ENCODE data around the gene FHL3. TPM values are rescaled to one million over a fixed set of nuclear protein-coding genes. Genes with fewer than 3 reads are reported as not detected.

FHL3 gene
- total RNA-seq, 2 experiments from 2014 or later = 26.6 to 26.7 TPM

DNA sequence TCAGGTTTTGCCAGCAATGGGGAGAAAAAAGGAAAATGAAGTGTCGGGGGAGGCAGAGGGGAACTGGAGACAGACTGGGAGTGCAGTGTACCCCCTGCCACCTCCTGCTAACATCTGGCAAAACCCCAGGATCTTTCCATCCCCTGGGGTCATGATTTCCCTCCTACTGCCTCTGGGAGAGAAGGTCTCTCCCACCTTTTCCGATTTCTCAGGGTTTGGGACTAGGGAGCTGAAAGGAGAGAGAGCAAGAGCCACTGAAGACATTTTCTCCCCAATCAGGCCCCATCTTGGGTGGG, 5.1 kb downstream of the FHL3 start:
- intact Hi-C loops (cut with micrococcal nuclease) = no loop called here
- peak overlapping the region; percentile 60 for H3K4me3 Mint-ChIP-seq
- H3K36me3 Mint-ChIP-seq (ENCODE audit: low read depth) = peaks cover 45% of the 10 kb centered on the region
- POLR2A ChIA-PET = interaction anchor here (0.8 to 14.5 kb wide), 4 partner anchors 10 to 21 kb away, joined by 4 to 114 read pairs (median 8); partner anchors contain the start of genes SF3A3 and UTP11
- H3K9me3 Mint-ChIP-seq = no peaks in the 10 kb centered on the region
- CTCF ChIA-PET = interaction anchor here (1.0 to 4.3 kb wide), 5 partner anchors 9 to 30 kb away, joined by 3 to 29 read pairs (median 6); partner anchors contain the start of genes SF3A3 and UTP11
- no peaks in the 10 kb centered on the region for H3K27me3 Mint-ChIP-seq
- no peak for DNase-seq
- no peak for ATAC-seq
- TF ChIP-seq, protein P1, sequence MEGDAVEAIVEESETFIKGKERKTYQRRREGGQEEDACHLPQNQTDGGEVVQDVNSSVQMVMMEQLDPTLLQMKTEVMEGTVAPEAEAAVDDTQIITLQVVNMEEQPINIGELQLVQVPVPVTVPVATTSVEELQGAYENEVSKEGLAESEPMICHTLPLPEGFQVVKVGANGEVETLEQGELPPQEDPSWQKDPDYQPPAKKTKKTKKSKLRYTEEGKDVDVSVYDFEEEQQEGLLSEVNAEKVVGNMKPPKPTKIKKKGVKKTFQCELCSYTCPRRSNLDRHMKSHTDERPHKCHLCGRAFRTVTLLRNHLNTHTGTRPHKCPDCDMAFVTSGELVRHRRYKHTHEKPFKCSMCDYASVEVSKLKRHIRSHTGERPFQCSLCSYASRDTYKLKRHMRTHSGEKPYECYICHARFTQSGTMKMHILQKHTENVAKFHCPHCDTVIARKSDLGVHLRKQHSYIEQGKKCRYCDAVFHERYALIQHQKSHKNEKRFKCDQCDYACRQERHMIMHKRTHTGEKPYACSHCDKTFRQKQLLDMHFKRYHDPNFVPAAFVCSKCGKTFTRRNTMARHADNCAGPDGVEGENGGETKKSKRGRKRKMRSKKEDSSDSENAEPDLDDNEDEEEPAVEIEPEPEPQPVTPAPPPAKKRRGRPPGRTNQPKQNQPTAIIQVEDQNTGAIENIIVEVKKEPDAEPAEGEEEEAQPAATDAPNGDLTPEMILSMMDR (IDR thresholded peaks at IDR 0.05) = no peak
- H3K27ac Mint-ChIP-seq = peak overlapping the region; percentile 92
- peaks cover 61% of the 10 kb centered on the region for H3K4me1 Mint-ChIP-seq (ENCODE audit: low read depth)

DNA sequence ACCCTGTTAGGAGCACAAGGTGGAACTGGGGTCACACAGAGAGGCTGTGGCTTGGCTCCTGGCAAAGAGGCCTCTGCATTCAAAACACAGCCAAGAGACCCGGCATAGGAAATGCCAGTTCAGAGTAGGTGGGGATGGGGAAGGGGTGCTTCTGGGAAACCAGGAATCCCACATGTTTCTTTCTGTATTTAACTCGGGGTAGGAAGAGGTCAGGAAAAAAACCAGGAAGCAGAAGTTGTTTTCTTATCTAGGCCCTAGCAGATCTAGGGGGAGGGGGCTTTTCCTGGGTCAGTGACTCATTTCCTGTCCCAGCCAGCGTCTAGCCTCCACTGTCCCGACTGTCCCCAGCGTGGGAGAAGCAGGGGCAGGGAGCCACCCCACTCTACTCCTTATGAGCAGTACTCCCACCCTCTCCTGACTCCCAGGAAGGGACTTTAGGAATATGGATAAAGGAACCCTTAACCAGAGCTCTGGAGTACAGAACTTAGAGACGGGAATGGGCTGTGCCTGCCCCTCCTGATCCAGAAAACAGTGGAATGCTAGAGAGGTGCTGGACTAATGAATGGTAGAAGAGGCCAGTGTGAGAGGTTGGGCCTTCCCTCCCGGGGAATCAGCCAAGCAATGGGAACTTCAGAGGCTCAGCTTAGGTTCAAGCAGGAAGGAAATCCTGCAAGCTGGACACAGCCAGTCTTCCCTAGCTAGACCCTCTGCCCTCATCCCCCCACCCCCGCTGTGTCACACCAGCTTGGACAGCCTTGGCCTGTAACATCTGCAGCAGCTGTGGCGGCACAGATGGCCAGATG, 5.7 kb downstream of the FHL3 start:
- peak; percentile 39 for DNase-seq
- POLR2A ChIA-PET = interaction anchor here (0.6 to 14.5 kb wide), 4 partner anchors 9 to 24 kb away, joined by 3 to 114 read pairs (median 8); partner anchors contain the start of genes SF3A3 and UTP11
- Mint-ChIP-seq H3K4me3 (peak overlapping the region; percentile 60), H3K27me3 (no peaks in the 10 kb centered on the region), H3K4me1 (ENCODE audit: low read depth) (peaks cover 67% of the 10 kb centered on the region), H3K36me3 (ENCODE audit: low read depth) (peaks cover 50% of the 10 kb centered on the region), H3K9me3 (no peaks in the 10 kb centered on the region), H3K27ac (peak overlapping the region; percentile 92)
- intact Hi-C loops (cut with micrococcal nuclease) = no loop called here
- TF ChIP-seq, protein P1 (IDR thresholded peaks at IDR 0.05) = no peak
- CTCF ChIA-PET = interaction anchor here (1.3 to 3.5 kb wide), 3 partner anchors 9 to 20 kb away, joined by 3 to 29 read pairs (median 6); partner anchors contain the start of gene SF3A3
- peak; percentile 17 for ATAC-seq

DNA sequence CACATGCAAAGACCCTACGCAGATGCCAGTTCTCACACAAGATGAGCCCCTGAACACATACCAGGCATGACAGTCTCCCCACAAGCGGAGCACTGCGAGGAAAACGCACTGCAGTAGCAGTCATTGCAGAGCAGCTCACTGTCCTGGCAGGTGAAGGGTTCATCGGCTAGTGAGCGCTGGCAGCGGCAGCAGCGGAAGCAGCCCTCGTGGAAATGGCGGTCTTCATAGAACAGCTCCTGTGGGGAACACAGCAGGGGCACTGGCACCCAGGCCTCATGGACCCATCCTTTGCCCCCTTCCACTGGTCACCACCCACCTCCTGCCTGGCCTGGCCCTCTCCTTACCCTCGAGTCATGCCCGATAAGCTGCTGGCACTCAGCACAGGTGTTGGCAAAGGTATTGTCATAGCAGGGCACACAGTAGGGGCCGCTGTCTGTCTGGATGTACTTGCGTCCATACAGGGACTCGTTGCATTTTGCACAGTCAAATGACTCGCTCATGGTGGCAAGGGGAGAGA, 6.3 kb downstream of the FHL3 start:
- H3K4me1 Mint-ChIP-seq (ENCODE audit: low read depth) = peaks cover 63% of the 10 kb centered on the region
- no peak for ATAC-seq

DNA sequence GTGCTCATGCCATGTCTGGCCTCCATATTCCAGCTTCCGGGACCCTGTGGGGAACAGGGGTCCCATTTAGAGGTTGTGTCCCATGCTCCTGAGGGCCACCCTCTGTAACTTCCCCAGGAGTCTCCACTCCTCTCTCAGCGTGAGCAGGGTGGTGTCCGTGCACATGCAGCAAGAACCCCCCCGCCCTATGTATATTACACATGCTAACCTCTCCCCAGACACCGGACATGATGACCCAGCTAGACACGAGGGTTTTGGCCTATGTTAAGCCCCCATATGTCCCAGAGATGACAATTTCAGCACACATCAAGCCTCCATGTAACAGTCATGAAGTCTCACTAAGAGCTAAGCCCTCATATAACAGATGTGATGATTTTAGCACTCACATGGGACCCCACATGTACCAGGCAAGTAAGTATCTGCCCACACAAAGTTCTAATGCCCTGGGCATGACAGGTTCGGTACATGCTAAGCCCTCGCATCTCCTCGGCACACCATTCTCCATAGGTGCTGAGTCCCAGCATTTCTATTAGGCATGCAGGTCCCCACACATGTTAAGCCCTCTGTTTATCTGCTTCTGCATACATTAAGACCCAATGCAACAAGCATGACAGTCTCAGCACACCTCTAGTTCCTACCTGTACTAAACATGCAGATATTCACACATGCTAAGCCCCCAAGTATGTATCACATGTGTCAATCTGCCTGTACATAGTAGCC, 7.1 kb downstream of the FHL3 start:
- intact Hi-C loops (cut with micrococcal nuclease) = no loop called here
- Mint-ChIP-seq H3K27ac (peak overlapping the region; percentile 16), H3K9me3 (no peaks in the 10 kb centered on the region), H3K4me3 (no peak overlapping the region), H3K36me3 (ENCODE audit: low read depth) (peaks cover 36% of the 10 kb centered on the region), H3K27me3 (no peaks in the 10 kb centered on the region), H3K4me1 (ENCODE audit: low read depth) (peaks cover 57% of the 10 kb centered on the region)
- ChIA-PET POLR2A (interaction anchor here (14.5 kb wide), 1 partner anchor 13 kb away, joined by 114 read pairs; the partner anchor contains the start of gene UTP11), CTCF (interaction anchor here (1.3 kb wide), 1 partner anchor 11 kb away, joined by 3 read pairs; no protein-coding TSS in a partner anchor)
- TF ChIP-seq, protein P1 (IDR thresholded peaks at IDR 0.05) = no peak
- DNase-seq (no peak), ATAC-seq (no peak)

More for the DNA sequence above, 6.3 kb downstream of the FHL3 start:
- H3K4me3 Mint-ChIP-seq = peak overlapping the region; percentile 60
- ChIA-PET POLR2A (interaction anchor here (0.6 to 14.5 kb wide), 2 partner anchors 12 to 25 kb away, joined by 3 to 114 read pairs; partner anchors contain the start of gene UTP11), CTCF (interaction anchor here (1.3 to 3.5 kb wide), 3 partner anchors 8 to 20 kb away, joined by 3 to 29 read pairs (median 3); partner anchors contain the start of gene SF3A3)
- peaks cover 43% of the 10 kb centered on the region for H3K36me3 Mint-ChIP-seq (ENCODE audit: low read depth)
- no peaks in the 10 kb centered on the region for H3K27me3 Mint-ChIP-seq
- peak; percentile 52 for DNase-seq
- TF ChIP-seq, protein P1 (IDR thresholded peaks at IDR 0.05) = no peak
- H3K9me3 Mint-ChIP-seq = no peaks in the 10 kb centered on the region
- H3K27ac Mint-ChIP-seq = peak overlapping the region; percentile 92
- intact Hi-C loops (cut with micrococcal nuclease) = no loop called here
